NCI-H2171 treated with DMSO at 0.1 percent for 48 hours (cell line): ENCODE data around the gene ZNRF2.

ENCODE experiments used
- DNase-seq: peaks from one replicate; lab custom pipeline; 2025; lab: John Stamatoyannopoulos, UW

Gene ZNRF2

GRCh38 chr7:30284298-30285066 lies at the start of gene ZNRF2:
ZNRF2 (plus strand) TSS chr7:30284597; CDS start chr7:30285358, 761 bp downstream.
- DNase-seq: peak; percentile 98

GRCh38 chr7:30237271-30237695 lies 47.1 kb upstream of the ZNRF2 start:
- DNase-seq: peak; percentile 19

- peak; percentile 85 for DNase-seq
Measured at GRCh38 chr7:30238721-30239441, 45.5 kb upstream of the ZNRF2 start.

- DNase-seq: no peak
Measured at GRCh38 chr7:30240106-30240800, 44.1 kb upstream of the ZNRF2 start.

- DNase-seq: no peak
Measured at GRCh38 chr7:30241767-30242166, 42.6 kb upstream of the ZNRF2 start.

- DNase-seq: no peak
Measured at GRCh38 chr7:30244340-30244739, 40.1 kb upstream of the ZNRF2 start.

GRCh38 chr7:30245913-30246312 lies 38.5 kb upstream of the ZNRF2 start:
- DNase-seq: no peak

- no peak for DNase-seq
Measured at GRCh38 chr7:30246392-30246791, 38.0 kb upstream of the ZNRF2 start.

GRCh38 chr7:30247541-30248401 lies 36.6 kb upstream of the ZNRF2 start:
- DNase-seq: peak; percentile 79

GRCh38 chr7:30249316-30249715 lies 35.1 kb upstream of the ZNRF2 start:
- DNase-seq: no peak

GRCh38 chr7:30249986-30250774 lies 34.2 kb upstream of the ZNRF2 start:
- DNase-seq: no peak

GRCh38 chr7:30251708-30252329 lies 32.6 kb upstream of the ZNRF2 start:
- no peak for DNase-seq

- DNase-seq: peak; percentile 89
Measured at GRCh38 chr7:30252885-30253795, 31.3 kb upstream of the ZNRF2 start.

GRCh38 chr7:30253796-30254165 lies 30.6 kb upstream of the ZNRF2 start:
- no peak for DNase-seq

- no peak for DNase-seq
Measured at GRCh38 chr7:30254248-30254647, 30.1 kb upstream of the ZNRF2 start.

- DNase-seq: no peak
Measured at GRCh38 chr7:30254717-30255063, 29.7 kb upstream of the ZNRF2 start.

GRCh38 chr7:30255064-30255769 lies 29.2 kb upstream of the ZNRF2 start:
- no peak for DNase-seq

- no peak for DNase-seq
Measured at GRCh38 chr7:30256349-30256858, 28.0 kb upstream of the ZNRF2 start.
